ENCODE measurements around the gene AKAP11. TPM values are rescaled to one million over a fixed set of nuclear protein-coding genes. Genes with fewer than 3 reads are reported as not detected.

AKAP11 gene
- total RNA-seq, 4 donors from 2014 or later = 15.0 to 34.6 (median 26.5) TPM

GRCh38 chr13:42367831-42368230 lies 95.9 kb downstream of the AKAP11 start:
- Histone ChIP-seq H3K27ac (no peak overlapping the region), H3K36me3 (no peaks in the 10 kb centered on the region), H3K4me1 (no peaks in the 10 kb centered on the region), H3K4me3 (no peak overlapping the region), H3K27me3 (no peaks in the 10 kb centered on the region), H3K9me3 (no peaks in the 10 kb centered on the region)
- 47 to 56% methylated on average over 2 of the region's 2 CpGs for WGBS, 2 donors (ENCODE audit: low coverage in 1 of 2)
- no peak for DNase-seq
- in situ Hi-C loops (cut with MboI; ENCODE audit: low pct_ligation_motif_present in 1 of 4, low pct_unique_long_range_greater_than_20kb in 1 of 4, low sequenced_read_pairs in 3 of 4) (no loop called here), intact Hi-C loops (cut with DNase I; ENCODE audit: low total_unique reads) (no loop called here)
- no peak for TF ChIP-seq POLR2A (IDR thresholded peaks at IDR 0.05)
- no peak for TF ChIP-seq CTCF (IDR thresholded peaks at IDR 0.05)
- no peak for TF ChIP-seq EP300 (IDR thresholded peaks at IDR 0.05; ENCODE audit: low read depth)
- no peak for TF ChIP-seq POLR2AphosphoS5 (IDR thresholded peaks at IDR 0.05)

- in situ Hi-C loops (cut with MboI; ENCODE audit: low pct_ligation_motif_present in 1 of 4, low pct_unique_long_range_greater_than_20kb in 1 of 4, low sequenced_read_pairs in 3 of 4) = no loop called here
- Histone ChIP-seq H3K4me1 (no peaks in the 10 kb centered on the region), H3K27ac (no peak overlapping the region), H3K36me3 (no peaks in the 10 kb centered on the region), H3K27me3 (no peaks in the 10 kb centered on the region), H3K9me3 (no peaks in the 10 kb centered on the region), H3K4me3 (no peak overlapping the region)
- WGBS, 2 donors (ENCODE audit: low coverage in 1 of 2) = 82 to 86% methylated on average over 7 to 8 of the region's 8 CpGs
- intact Hi-C loops (cut with DNase I; ENCODE audit: low total_unique reads) = no loop called here
- no peak for DNase-seq
- TF ChIP-seq POLR2AphosphoS5 (IDR thresholded peaks at IDR 0.05) (no peak), CTCF (IDR thresholded peaks at IDR 0.05) (no peak), POLR2A (IDR thresholded peaks at IDR 0.05) (no peak), EP300 (IDR thresholded peaks at IDR 0.05; ENCODE audit: low read depth) (no peak)
These were observed 97.3 kb downstream of the AKAP11 start for GRCh38 chr13:42369071-42369797.

- Histone ChIP-seq H3K27ac (no peak overlapping the region), H3K9me3 (no peaks in the 10 kb centered on the region), H3K4me1 (no peaks in the 10 kb centered on the region), H3K4me3 (no peak overlapping the region), H3K27me3 (no peaks in the 10 kb centered on the region), H3K36me3 (no peaks in the 10 kb centered on the region)
- TF ChIP-seq POLR2AphosphoS5 (IDR thresholded peaks at IDR 0.05) (no peak), CTCF (IDR thresholded peaks at IDR 0.05) (no peak), POLR2A (IDR thresholded peaks at IDR 0.05) (no peak), EP300 (IDR thresholded peaks at IDR 0.05; ENCODE audit: low read depth) (no peak)
- no peak for DNase-seq
- intact Hi-C loops (cut with DNase I; ENCODE audit: low total_unique reads) = no loop called here
- in situ Hi-C loops (cut with MboI; ENCODE audit: low pct_ligation_motif_present in 1 of 4, low pct_unique_long_range_greater_than_20kb in 1 of 4, low sequenced_read_pairs in 3 of 4) = no loop called here
- 75 to 80% methylated on average over 4 to 6 of the region's 6 CpGs for WGBS, 2 donors (ENCODE audit: low coverage in 1 of 2)
These were observed 98.3 kb downstream of the AKAP11 start for GRCh38 chr13:42370229-42370628.

Other genes starting within 250 kb of the AKAP11 start
- gene DGKH, start 223.5 kb upstream of the AKAP11 start, total RNA-seq = 10 to 100 TPM; 19.4 to 35.6 (median 25.0) TPM

Measured in transverse colon (tissue), 4 donors.